NCI-H2171 (cell line): ENCODE data around the gene GNGT1.
"Not testable (repeated sequence)": the region's sequence is repeated elsewhere in the genome, so short reads cannot be mapped to it uniquely, and the experiment has no call there.

Experiments
- DNase-seq: peaks from one replicate; lab custom pipeline; 2025; lab: John Stamatoyannopoulos, UW

Gene GNGT1

GRCh38 chr7:93910076-93910994, 4.0 kb downstream of the GNGT1 start:
- no peak for DNase-seq

GRCh38 chr7:93911242-93911641, 4.9 kb downstream of the GNGT1 start:
- not testable (repeated sequence) for DNase-seq

- DNase-seq, result not testable (repeated sequence)
These were observed 5.3 kb downstream of the GNGT1 start for GRCh38 chr7:93911661-93912060.

- DNase-seq, result no peak
These were observed 6.8 kb downstream of the GNGT1 start for GRCh38 chr7:93913197-93913596.

- DNase-seq, result no peak
These were observed 8.3 kb downstream of the GNGT1 start for GRCh38 chr7:93914581-93915066.

GRCh38 chr7:93915206-93915842, 9.0 kb downstream of the GNGT1 start:
- DNase-seq, result not testable (repeated sequence)

- DNase-seq, result not testable (repeated sequence)
These were observed 9.5 kb downstream of the GNGT1 start for GRCh38 chr7:93915888-93916287.

GRCh38 chr7:93916315-93916714, 9.9 kb downstream of the GNGT1 start:
- DNase-seq, result not testable (repeated sequence)

GRCh38 chr7:93920496-93921182, 14.3 kb downstream of the GNGT1 start:
- DNase-seq, result no peak

- DNase-seq, result no peak
These were observed 14.8 kb downstream of the GNGT1 start for GRCh38 chr7:93921186-93921585.

GRCh38 chr7:93921607-93922566, 15.5 kb downstream of the GNGT1 start, which contains the start of gene GNG11:
GNG11 (plus strand) TSS chr7:93921735; CDS start chr7:93922138, 403 bp downstream.
- DNase-seq, result no peak

GRCh38 chr7:93923296-93923695, 16.9 kb downstream of the GNGT1 start:
- DNase-seq, result no peak

GRCh38 chr7:93923942-93924341, 17.6 kb downstream of the GNGT1 start:
- DNase-seq, result no peak

- DNase-seq, result no peak
These were observed 20.4 kb downstream of the GNGT1 start for GRCh38 chr7:93926800-93927199.

GRCh38 chr7:93927585-93927984, 21.2 kb downstream of the GNGT1 start:
- no peak for DNase-seq

GRCh38 chr7:93931655-93932054, 25.3 kb downstream of the GNGT1 start:
- no peak for DNase-seq

- no peak for DNase-seq
These were observed 26.8 kb downstream of the GNGT1 start for GRCh38 chr7:93933156-93933555.

GRCh38 chr7:93935102-93935501, 28.7 kb downstream of the GNGT1 start:
- no peak for DNase-seq

- DNase-seq, result no peak
These were observed 31.5 kb downstream of the GNGT1 start for GRCh38 chr7:93937818-93938217.

- no peak for DNase-seq
These were observed 31.9 kb downstream of the GNGT1 start for GRCh38 chr7:93938293-93938692.

GRCh38 chr7:93941945-93942344, 35.6 kb downstream of the GNGT1 start:
- DNase-seq, result no peak
